ENCODE measurements around the gene SEMA4F. TPM values are rescaled to one million over a fixed set of nuclear protein-coding genes. Genes with fewer than 3 reads are reported as not detected.

Gene SEMA4F
- total and polyA plus RNA-seq, 2 experiments from 2014 or later: 6.8 to 7.4 TPM

GRCh38 chr2:74708296-74708695 lies 54.2 kb downstream of the SEMA4F start:
- no peak for TF ChIP-seq EZH2 (IDR thresholded peaks at IDR 0.05; ENCODE audit: borderline replicate concordance)
- no peak for TF ChIP-seq CTCF (IDR thresholded peaks at IDR 0.05; ENCODE audit: poor library complexity)
- TF ChIP-seq EZH2phosphoT487 (IDR thresholded peaks at IDR 0.05; ENCODE audit: low read depth, severe bottlenecking, unreplicated experiment): no peak
- no peaks in the 10 kb centered on the region for H3K79me2 ChIP-seq
- H3K27me3 ChIP-seq: no peaks in the 10 kb centered on the region
- H3K9me3 ChIP-seq (ENCODE audit: low read depth): no peaks in the 10 kb centered on the region
- H3K36me3 ChIP-seq (replicated peaks; ENCODE audit: insufficient read depth, low read depth): no peaks in the 10 kb centered on the region
- no peaks in the 10 kb centered on the region for H3K4me1 ChIP-seq (ENCODE audit: insufficient read depth)
- no peak overlapping the region for H3K27ac ChIP-seq
- no peaks in the 10 kb centered on the region for H4K20me1 ChIP-seq (ENCODE audit: insufficient read depth, poor library complexity, severe bottlenecking)
- no peak overlapping the region for H2AFZ ChIP-seq
- H3K4me3 ChIP-seq: no peak overlapping the region
- H3K9me2 ChIP-seq (replicated peaks; ENCODE audit: insufficient read depth): no peaks in the 10 kb centered on the region
- no peak for DNase-seq (ENCODE audit: low spot score)
- no peak overlapping the region for H3K4me2 ChIP-seq

GRCh38 chr2:74708883-74709282 lies 54.8 kb downstream of the SEMA4F start:
- Histone ChIP-seq H3K36me3 (replicated peaks; ENCODE audit: insufficient read depth, low read depth) (no peaks in the 10 kb centered on the region), H3K9me2 (replicated peaks; ENCODE audit: insufficient read depth) (no peaks in the 10 kb centered on the region), H3K4me1 (ENCODE audit: insufficient read depth) (no peaks in the 10 kb centered on the region), H3K27ac (no peak overlapping the region), H3K27me3 (no peaks in the 10 kb centered on the region), H2AFZ (no peak overlapping the region), H3K9me3 (ENCODE audit: low read depth) (no peaks in the 10 kb centered on the region), H3K4me3 (no peak overlapping the region), H4K20me1 (ENCODE audit: insufficient read depth, poor library complexity, severe bottlenecking) (no peaks in the 10 kb centered on the region), H3K4me2 (no peak overlapping the region), H3K79me2 (no peaks in the 10 kb centered on the region)
- WGBS (ENCODE audit: low lambda C conversion rate, missing lambda C conversion rate): 79% methylated on average over 4 of the region's 4 CpGs
- DNase-seq (ENCODE audit: low spot score): no peak
- no peak for TF ChIP-seq EZH2 (IDR thresholded peaks at IDR 0.05; ENCODE audit: borderline replicate concordance)
- no peak for TF ChIP-seq CTCF (IDR thresholded peaks at IDR 0.05; ENCODE audit: poor library complexity)
- TF ChIP-seq EZH2phosphoT487 (IDR thresholded peaks at IDR 0.05; ENCODE audit: low read depth, severe bottlenecking, unreplicated experiment): no peak

GRCh38 chr2:74712223-74713053 lies 58.4 kb downstream of the SEMA4F start:
- no peaks in the 10 kb centered on the region for H4K20me1 ChIP-seq (ENCODE audit: insufficient read depth, poor library complexity, severe bottlenecking)
- H3K9me2 ChIP-seq (replicated peaks; ENCODE audit: insufficient read depth): no peaks in the 10 kb centered on the region
- H3K4me1 ChIP-seq (ENCODE audit: insufficient read depth): no peaks in the 10 kb centered on the region
- no peak for DNase-seq (ENCODE audit: low spot score)
- H3K79me2 ChIP-seq: no peaks in the 10 kb centered on the region
- H3K4me3 ChIP-seq: no peak overlapping the region
- no peaks in the 10 kb centered on the region for H3K36me3 ChIP-seq (replicated peaks; ENCODE audit: insufficient read depth, low read depth)
- TF ChIP-seq EZH2 (IDR thresholded peaks at IDR 0.05; ENCODE audit: borderline replicate concordance): no peak
- TF ChIP-seq CTCF (IDR thresholded peaks at IDR 0.05; ENCODE audit: poor library complexity): no peak
- no peak for TF ChIP-seq EZH2phosphoT487 (IDR thresholded peaks at IDR 0.05; ENCODE audit: low read depth, severe bottlenecking, unreplicated experiment)
- H3K27ac ChIP-seq: no peak overlapping the region
- no peak overlapping the region for H2AFZ ChIP-seq
- 92% methylated on average over 9 of the region's 9 CpGs for WGBS (ENCODE audit: low lambda C conversion rate, missing lambda C conversion rate)
- no peaks in the 10 kb centered on the region for H3K9me3 ChIP-seq (ENCODE audit: low read depth)
- H3K4me2 ChIP-seq: no peak overlapping the region
- peaks cover 8% of the 10 kb centered on the region for H3K27me3 ChIP-seq
